CD4-positive, CD25-positive, alpha-beta regulatory T cell (primary cell): ENCODE results near the gene OSGIN1. TPM values are rescaled to one million over a fixed set of nuclear protein-coding genes. Genes with fewer than 3 reads are reported as not detected.

Source experiments
- ATAC-seq, 2 donors: fragments of 150-1000 bp; cut with Tn5 transposase; one replicate each; pipeline ENCODE4 v1.10.0; 2021; ENCODE audit warnings: low read depth in 2 of 2, moderate number of reproducible peaks in 2 of 2, moderate library complexity in 1 of 2
- DNase-seq, 3 donors: peaks; one replicate each; pipeline versions ENCODE4 v3.0.0 to v3.0.0-alpha.2; 2012 to 2022; ENCODE audit warnings: mixed read lengths in 1 of 3
- H3K27ac ChIP-seq: one replicate; pipeline ENCODE4 v1.7.0; 2013; ENCODE audit warnings: mild to moderate bottlenecking, low read length; ENCODE audit not compliant: insufficient read depth, poor library complexity, severe bottlenecking
- H3K27me3 ChIP-seq: one replicate; pipeline ENCODE4 v1.7.0; 2013; ENCODE audit warnings: low read length; ENCODE audit not compliant: control insufficient read depth, insufficient read depth
- H3K36me3 ChIP-seq: one replicate; pipeline ENCODE4 v1.7.0; 2013; ENCODE audit warnings: mild to moderate bottlenecking, low read length, moderate library complexity; ENCODE audit not compliant: control insufficient read depth, insufficient read depth
- H3K4me1 ChIP-seq: 2 replicates; pipeline ENCODE4 v1.7.0; 2013; ENCODE audit warnings: mild to moderate bottlenecking, low read length; ENCODE audit not compliant: insufficient read depth, control insufficient read depth, poor library complexity, severe bottlenecking
- H3K4me3 ChIP-seq: one replicate; pipeline ENCODE4 v1.7.0; 2013; ENCODE audit warnings: low read depth, mild to moderate bottlenecking, low read length, moderate library complexity
- H3K9me3 ChIP-seq, 2 experiments: 1 replicate in 1 of 2; 2 replicates in 1 of 2; pipeline ENCODE4 v1.7.0; 2013; ENCODE audit warnings: low read length in 2 of 2, mild to moderate bottlenecking in 1 of 2, moderate library complexity in 1 of 2; ENCODE audit not compliant: control insufficient read depth in 2 of 2
- H3K27ac Mint-ChIP-seq, 3 donors: one replicate each; pipeline ENCODE4 v1.8.0; 2020 to 2022; ENCODE audit warnings: mild to moderate bottlenecking in 3 of 3, mixed read lengths in 3 of 3, moderate library complexity in 2 of 3
- H3K27me3 Mint-ChIP-seq: one replicate; pipeline ENCODE4 v1.8.0; 2022; ENCODE audit warnings: mild to moderate bottlenecking, mixed read lengths
- H3K36me3 Mint-ChIP-seq: one replicate; pipeline ENCODE4 v1.8.0; 2020; ENCODE audit warnings: mixed read lengths
- H3K4me1 Mint-ChIP-seq, 4 donors: one replicate each; pipeline ENCODE4 v1.8.0; 2020 to 2022; ENCODE audit warnings: mixed read lengths in 4 of 4, mild to moderate bottlenecking in 1 of 4
- H3K4me3 Mint-ChIP-seq, 4 donors: one replicate each; pipeline ENCODE4 v1.8.0; 2020 to 2022; ENCODE audit warnings: mild to moderate bottlenecking in 4 of 4, mixed read lengths in 4 of 4, moderate library complexity in 3 of 4
- H3K9me3 Mint-ChIP-seq, 7 donors: one replicate each; pipeline ENCODE4 v1.8.0; 2020 to 2022; ENCODE audit warnings: mixed read lengths in 7 of 7, mild to moderate bottlenecking in 3 of 7, moderate library complexity in 2 of 7
- polyA plus RNA-seq, 4 donors: library from polyadenylated mRNA; unstranded; fragments of 300-500 nt; fragmentation: Illumina TruSeq; gene quantifications; one replicate each; pipeline ENCODE4 v1.2.3, GENCODE V29; 2021
- total RNA-seq: library from RNA; stranded (reverse); gene quantifications from one replicate; pipeline ENCODE4 v1.2.3, GENCODE V29; 2022

Gene OSGIN1
- total and polyA plus RNA-seq, 5 donors from 2014 or later = 0.29 to 0.72 TPM; not detected in 3

- no peak overlapping the region for H3K27ac Mint-ChIP-seq
- DNase-seq = no peak
Measured at GRCh38 chr16:83965444-83966152, 12.6 kb downstream of the OSGIN1 start.

DNA sequence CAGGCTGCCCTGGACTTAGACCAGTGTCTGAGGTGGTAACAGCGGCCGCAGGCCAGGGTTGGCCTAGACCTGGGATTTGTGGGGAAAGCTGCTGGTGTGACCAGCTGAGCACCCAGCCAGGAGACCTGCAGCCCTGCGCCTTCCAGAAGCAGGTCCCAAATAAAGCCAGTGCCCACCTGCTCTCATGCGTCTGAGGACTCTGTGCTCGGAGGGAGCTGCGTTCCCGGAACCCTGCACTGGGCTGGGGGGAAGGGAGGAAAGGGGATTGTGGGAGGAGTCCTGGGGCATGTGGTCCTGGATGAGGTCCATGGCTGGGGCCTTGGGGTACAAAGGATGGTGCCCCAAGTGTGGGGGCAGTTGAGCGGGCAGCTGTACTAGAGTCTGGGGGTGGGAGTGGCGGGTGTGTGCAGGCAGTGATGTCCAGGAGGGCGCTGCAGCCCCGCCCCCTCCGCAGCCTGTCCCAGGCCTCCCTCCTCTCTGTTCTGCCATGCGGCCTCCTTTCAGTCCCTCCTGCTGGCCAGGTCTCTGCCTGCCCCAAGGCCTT, 13.2 kb downstream of the OSGIN1 start:
- no peaks in the 10 kb centered on the region for H3K9me3 Mint-ChIP-seq
- Histone ChIP-seq H3K36me3 (no peaks in the 10 kb centered on the region), H3K27me3 (no peaks in the 10 kb centered on the region), H3K9me3 (no peaks in the 10 kb centered on the region), H3K27ac (no peak overlapping the region), H3K4me1 (peaks cover 3% of the 10 kb centered on the region), H3K4me3 (no peak overlapping the region)
- H3K27ac Mint-ChIP-seq = no peak overlapping the region
- ATAC-seq (no peak), DNase-seq (no peak)
- H3K4me3 Mint-ChIP-seq = no peak overlapping the region
- H3K4me1 Mint-ChIP-seq = peaks cover 0 to 3% (median 0%) of the 10 kb centered on the region in 4 donors
- H3K27me3 Mint-ChIP-seq = peaks cover 14% of the 10 kb centered on the region
- H3K36me3 Mint-ChIP-seq = no peaks in the 10 kb centered on the region

More at GRCh38 chr16:83965444-83966152, 12.6 kb downstream of the OSGIN1 start:
- no peak overlapping the region for H3K4me3 Mint-ChIP-seq
- no peaks in the 10 kb centered on the region for H3K9me3 Mint-ChIP-seq
- Histone ChIP-seq H3K4me1 (peaks cover 3% of the 10 kb centered on the region), H3K4me3 (no peak overlapping the region), H3K36me3 (no peaks in the 10 kb centered on the region), H3K27ac (no peak overlapping the region), H3K27me3 (no peaks in the 10 kb centered on the region), H3K9me3 (no peaks in the 10 kb centered on the region)
- no peaks in the 10 kb centered on the region for H3K36me3 Mint-ChIP-seq
- peaks cover 14% of the 10 kb centered on the region for H3K27me3 Mint-ChIP-seq
- ATAC-seq = no peak
- H3K4me1 Mint-ChIP-seq = peaks cover 0 to 3% (median 0%) of the 10 kb centered on the region in 4 donors

DNA sequence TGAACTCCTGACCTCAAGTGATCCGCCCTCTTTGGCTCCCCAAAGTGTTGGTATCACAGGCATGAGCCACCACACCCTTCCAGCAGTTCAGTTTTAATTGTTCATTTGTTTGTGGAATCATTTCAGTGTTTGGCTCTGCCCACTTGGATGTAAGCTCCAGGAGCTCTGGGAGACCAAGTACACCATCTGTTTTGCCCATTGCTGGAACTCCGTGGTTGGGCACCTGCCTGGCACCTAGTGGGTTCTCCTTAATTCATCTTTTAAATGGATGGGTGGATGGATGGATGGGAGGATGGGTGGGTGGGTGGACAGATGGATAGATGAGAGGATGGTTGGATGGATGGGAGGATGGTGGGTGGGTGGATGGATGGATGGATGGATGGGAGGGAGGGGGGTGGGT, 14.1 kb downstream of the OSGIN1 start:
- Mint-ChIP-seq H3K9me3 (no peaks in the 10 kb centered on the region), H3K36me3 (no peaks in the 10 kb centered on the region), H3K27me3 (peaks cover 14% of the 10 kb centered on the region), H3K4me3 (no peak overlapping the region), H3K27ac (no peak overlapping the region), H3K4me1 (peaks cover 0 to 3% (median 0%) of the 10 kb centered on the region in 4 donors)
- ATAC-seq (no peak), DNase-seq (no peak)
- Histone ChIP-seq H3K4me3 (no peak overlapping the region), H3K36me3 (no peaks in the 10 kb centered on the region), H3K27ac (no peak overlapping the region), H3K9me3 (no peaks in the 10 kb centered on the region), H3K27me3 (no peaks in the 10 kb centered on the region), H3K4me1 (peaks cover 3% of the 10 kb centered on the region)

- Mint-ChIP-seq H3K4me1 (peaks cover 0 to 3% (median 0%) of the 10 kb centered on the region in 4 donors), H3K27me3 (peaks cover 14% of the 10 kb centered on the region), H3K36me3 (no peaks in the 10 kb centered on the region), H3K27ac (no peak within 1 kb of the TSS), H3K9me3 (no peaks in the 10 kb centered on the region), H3K4me3 (peak within 1 kb of the TSS in 1 of 4 donors; percentile 50)
- no peak for DNase-seq
- Histone ChIP-seq H3K4me1 (peaks cover 3% of the 10 kb centered on the region), H3K27ac (no peak within 1 kb of the TSS), H3K27me3 (no peaks in the 10 kb centered on the region), H3K36me3 (no peaks in the 10 kb centered on the region), H3K9me3 (no peaks in the 10 kb centered on the region), H3K4me3 (no peak within 1 kb of the TSS)
- no peak for ATAC-seq
Measured at GRCh38 chr16:83967838-83968305, 14.8 kb downstream of the OSGIN1 start, which contains the start of gene NECAB2. NECAB2 (plus strand) TSS chr16:83968244; CDS start chr16:83968649, 405 bp downstream.

DNA sequence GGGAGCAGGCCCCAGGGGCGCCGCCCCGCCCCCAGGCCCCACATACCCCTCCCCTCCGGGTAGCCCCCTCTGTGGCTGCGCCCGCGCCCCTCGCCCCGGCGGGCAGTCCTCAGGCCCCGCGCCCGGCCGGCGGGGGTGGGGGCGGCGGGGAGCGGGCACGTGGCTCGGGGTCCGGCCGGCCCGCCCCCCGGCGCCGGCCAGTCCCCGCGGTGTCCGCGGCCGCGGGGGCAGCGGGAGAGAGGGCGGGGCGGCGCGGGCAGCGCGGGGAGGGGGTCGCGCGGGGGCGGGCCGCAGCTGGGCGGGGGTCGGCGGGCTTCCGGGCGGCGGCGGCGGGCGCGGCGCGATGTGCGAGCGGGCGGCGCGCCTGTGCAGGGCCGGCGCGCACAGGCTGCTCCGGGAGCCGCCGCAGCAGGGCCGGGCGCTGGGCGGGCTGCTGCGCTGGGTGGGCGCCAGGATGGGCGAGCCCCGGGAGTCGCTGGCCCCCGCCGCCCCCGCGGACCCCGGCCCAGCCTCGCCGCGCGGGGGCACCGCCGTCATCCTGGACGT, 15.3 kb downstream of the OSGIN1 start:
- peaks cover 14% of the 10 kb centered on the region for H3K27me3 Mint-ChIP-seq
- Histone ChIP-seq H3K27me3 (no peaks in the 10 kb centered on the region), H3K27ac (no peak overlapping the region), H3K4me1 (peaks cover 3% of the 10 kb centered on the region), H3K4me3 (no peak overlapping the region), H3K9me3 (no peaks in the 10 kb centered on the region), H3K36me3 (no peaks in the 10 kb centered on the region)
- DNase-seq = no peak
- no peak overlapping the region for H3K4me3 Mint-ChIP-seq
- no peaks in the 10 kb centered on the region for H3K9me3 Mint-ChIP-seq
- peaks cover 0 to 3% (median 0%) of the 10 kb centered on the region in 4 donors for H3K4me1 Mint-ChIP-seq
- no peaks in the 10 kb centered on the region for H3K36me3 Mint-ChIP-seq
- no peak overlapping the region for H3K27ac Mint-ChIP-seq
- ATAC-seq = no peak

DNA sequence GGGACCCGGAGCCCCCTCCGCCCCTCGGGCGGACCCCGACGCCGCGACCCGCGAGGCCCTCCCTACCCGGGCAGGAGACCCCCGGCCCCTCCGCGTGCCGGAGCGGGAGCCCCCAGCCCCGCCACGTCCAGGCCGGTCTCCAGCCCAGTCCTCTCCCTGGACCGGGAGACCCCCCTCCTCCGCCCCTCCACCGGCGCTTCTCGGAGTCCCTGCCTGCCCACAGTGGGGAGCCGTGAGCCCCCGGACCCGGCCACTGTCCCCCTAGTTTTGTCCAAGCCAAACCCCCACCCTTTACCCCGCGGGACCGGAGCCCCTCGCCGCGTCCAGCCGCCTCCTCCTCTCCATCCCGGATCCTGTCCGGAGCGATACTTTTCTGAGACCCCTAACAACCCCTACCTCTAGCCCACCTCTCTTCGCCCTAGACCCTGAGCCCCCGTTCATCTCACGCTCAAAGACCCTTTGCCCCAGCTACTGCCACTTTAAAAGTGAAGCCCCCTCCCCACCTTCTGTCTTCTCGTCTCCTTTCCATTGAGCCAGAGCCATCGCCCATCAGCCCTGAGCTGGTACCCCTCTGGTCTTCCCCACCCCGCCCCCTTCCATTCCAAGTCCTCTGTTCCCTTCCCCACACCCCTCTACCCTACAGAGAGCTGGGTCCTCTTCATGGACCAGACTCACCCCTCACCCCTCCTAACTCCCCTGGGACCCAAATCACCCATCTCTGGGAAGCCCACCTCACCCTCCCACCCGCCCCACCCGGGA, 16.0 kb downstream of the OSGIN1 start:
- no peak overlapping the region for H3K4me3 ChIP-seq
- no peaks in the 10 kb centered on the region for H3K27me3 ChIP-seq
- Mint-ChIP-seq H3K27ac (peak overlapping the region in 1 of 3 donors; percentile 48), H3K4me1 (peaks cover 0 to 3% (median 0%) of the 10 kb centered on the region in 4 donors), H3K27me3 (peaks cover 14% of the 10 kb centered on the region), H3K9me3 (no peaks in the 10 kb centered on the region), H3K4me3 (no peak overlapping the region), H3K36me3 (no peaks in the 10 kb centered on the region)
- DNase-seq = no peak
- ATAC-seq = no peak
- no peaks in the 10 kb centered on the region for H3K9me3 ChIP-seq
- H3K36me3 ChIP-seq = no peaks in the 10 kb centered on the region
- H3K4me1 ChIP-seq = peaks cover 3% of the 10 kb centered on the region
- no peak overlapping the region for H3K27ac ChIP-seq

GRCh38 chr16:83969771-83970429, 16.9 kb downstream of the OSGIN1 start:
- no peak for DNase-seq
- H3K4me3 Mint-ChIP-seq = peak overlapping the region in 1 of 4 donors; percentile 52
- H3K27ac ChIP-seq = no peak overlapping the region
- peaks cover 0 to 3% (median 0%) of the 10 kb centered on the region in 4 donors for H3K4me1 Mint-ChIP-seq
- no peaks in the 10 kb centered on the region for H3K9me3 ChIP-seq
- peaks cover 14% of the 10 kb centered on the region for H3K27me3 Mint-ChIP-seq
- ATAC-seq = no peak
- H3K4me3 ChIP-seq = no peak overlapping the region
- H3K36me3 Mint-ChIP-seq = no peaks in the 10 kb centered on the region
- no peak overlapping the region for H3K27ac Mint-ChIP-seq
- no peaks in the 10 kb centered on the region for H3K9me3 Mint-ChIP-seq
- peaks cover 3% of the 10 kb centered on the region for H3K4me1 ChIP-seq
- no peaks in the 10 kb centered on the region for H3K27me3 ChIP-seq
- H3K36me3 ChIP-seq = no peaks in the 10 kb centered on the region
